NCI-H2029 (cell line): ENCODE data around the gene PDYN.

Experiments used
- DNase-seq: peaks from one replicate; lab custom pipeline; 2025; lab: John Stamatoyannopoulos, UW

Gene PDYN

DNA sequence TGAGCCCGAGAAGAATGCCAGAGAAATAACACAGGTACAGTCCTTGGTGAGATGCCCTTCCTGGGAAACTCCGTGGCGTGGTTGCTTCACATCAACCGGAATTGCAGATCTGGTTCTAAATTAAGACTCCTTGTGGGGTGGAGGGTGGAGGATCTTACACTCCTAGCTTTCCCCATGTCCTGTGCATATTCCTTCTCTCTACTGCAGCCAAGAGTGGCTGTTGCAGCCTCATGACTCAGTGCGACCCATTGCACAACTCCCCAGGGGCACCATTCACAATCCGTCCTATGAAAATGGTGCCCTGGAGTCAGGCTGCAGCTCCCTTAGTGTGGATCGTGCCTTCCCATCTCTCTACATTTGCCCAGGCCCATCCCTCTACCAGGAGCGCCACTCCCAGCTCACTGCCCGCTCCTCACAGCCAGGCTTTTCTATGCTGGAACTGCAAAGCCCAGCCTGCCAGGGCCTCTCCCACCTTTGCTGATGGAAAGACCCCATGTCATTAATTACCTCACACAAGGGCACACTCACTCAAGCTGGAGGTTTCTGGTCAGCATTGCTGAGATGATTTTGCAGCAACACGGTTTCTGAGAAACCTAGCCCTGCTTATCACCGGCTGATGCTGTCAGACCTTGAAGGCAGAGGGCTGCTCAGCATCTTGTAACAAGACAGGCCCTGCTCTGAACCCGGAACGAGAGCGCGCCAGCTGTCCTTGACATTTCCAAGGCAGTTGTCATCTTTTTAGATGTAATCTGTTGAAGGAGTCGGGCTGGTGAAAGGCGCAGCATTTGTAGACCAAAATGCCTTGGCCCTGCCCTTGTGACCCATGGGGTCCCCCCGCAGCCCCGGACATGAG, 58.9 kb downstream of the PDYN start:
- no peak for DNase-seq

DNA sequence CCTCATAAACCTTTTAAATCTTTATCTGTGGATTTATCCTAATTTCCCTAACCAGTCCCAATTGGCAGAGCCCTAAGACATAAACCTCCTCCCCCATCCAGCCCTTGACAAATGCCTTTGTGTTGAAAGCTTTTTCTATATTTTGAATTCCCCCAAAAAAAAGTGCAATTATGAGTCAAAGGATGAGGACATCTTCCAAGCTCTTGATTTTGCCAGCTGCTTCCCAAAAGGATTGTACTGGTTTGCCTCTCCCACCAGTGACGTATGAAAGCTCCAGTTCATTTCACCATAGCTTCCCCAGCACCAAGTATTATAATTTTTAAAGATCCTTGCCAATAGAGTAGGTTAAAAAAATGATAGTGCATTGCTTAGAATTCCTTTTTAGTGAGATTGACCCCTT, 59.7 kb downstream of the PDYN start:
- no peak for DNase-seq

DNA sequence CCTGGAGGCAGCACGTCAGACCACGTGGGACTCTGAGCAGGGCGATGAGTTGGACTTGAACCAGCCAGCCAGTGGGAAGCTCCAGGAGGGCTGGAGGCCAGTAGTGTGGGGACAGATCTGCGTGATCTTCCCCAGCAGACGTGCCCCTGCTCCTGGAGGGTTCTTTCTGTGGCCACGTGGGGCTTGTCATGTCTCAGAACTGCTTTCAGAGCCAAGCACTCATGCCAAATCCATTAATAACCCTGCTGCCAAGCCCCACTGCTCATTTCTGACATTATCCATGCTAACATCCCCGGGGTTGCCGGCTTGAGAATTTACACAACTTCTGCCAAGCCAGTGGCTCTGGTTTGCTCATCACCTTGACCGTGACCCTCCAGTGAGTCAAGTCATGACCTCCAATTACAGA, 60.4 kb downstream of the PDYN start:
- no peak for DNase-seq

DNA sequence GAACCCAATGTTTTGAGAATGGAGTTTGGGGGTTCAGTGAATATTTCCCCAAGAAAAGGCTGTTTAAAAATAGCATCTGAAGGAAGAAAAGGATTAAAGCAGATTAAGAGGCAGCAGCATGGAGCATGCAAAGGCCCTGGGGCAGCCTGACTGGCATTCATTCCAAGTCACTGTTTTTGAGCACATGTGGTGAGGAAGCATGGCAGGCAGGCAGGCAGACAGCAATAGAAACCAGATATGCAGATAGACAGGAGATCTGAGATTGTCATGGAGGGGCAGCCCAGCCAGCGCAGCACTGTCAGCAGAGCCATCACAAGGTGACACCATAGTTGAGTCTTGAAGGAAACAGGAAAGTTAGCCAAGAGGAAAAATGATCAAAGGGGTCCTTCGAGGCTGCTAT, 60.9 kb downstream of the PDYN start:
- DNase-seq: no peak

- no peak for DNase-seq
These were observed 62.0 kb downstream of the PDYN start for GRCh38 chr20:1931830-1932229.

DNA sequence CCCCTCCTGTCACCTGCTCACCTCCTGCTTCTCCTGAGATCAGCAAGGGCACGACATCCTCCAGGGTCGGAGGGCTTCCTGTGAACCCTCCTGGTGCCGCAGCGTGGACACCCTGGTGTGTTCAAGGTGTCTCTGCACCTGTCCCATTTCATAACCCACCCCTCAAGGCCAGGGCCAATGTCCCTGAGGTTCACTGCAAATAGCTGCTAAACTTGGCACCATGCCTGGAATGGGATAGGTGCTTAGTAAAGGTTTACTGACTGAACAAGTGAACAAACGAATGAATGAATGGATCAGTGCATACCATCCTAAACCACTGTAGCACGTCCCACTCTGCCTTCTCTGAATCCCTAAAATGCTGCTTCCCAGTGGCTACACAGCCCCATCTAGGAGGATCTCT, 63.7 kb downstream of the PDYN start:
- no peak for DNase-seq

DNA sequence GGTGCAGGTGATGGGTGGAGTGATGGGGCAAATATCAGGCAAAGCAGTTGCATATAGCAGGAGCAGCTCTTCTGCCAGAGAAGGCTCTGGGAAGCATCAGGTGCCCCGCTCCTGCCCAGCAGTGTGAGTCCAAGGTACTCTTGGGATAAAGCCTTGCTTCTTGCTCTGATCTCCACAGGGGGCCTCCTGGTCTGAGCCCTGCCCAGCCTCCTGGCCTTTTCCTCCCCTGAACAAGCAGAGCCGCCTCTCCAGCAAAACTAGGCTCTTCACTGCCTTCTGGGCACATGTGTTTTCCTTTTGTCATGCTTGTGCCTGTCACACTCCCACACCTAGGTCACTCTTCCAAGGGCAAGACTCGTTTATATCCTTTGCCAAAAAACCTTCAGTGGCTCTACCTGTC, 64.4 kb downstream of the PDYN start:
- no peak for DNase-seq

GRCh38 chr20:1928782-1929181, 65.1 kb downstream of the PDYN start:
- no peak for DNase-seq
